ENCODE measurements around the gene UPK1B.

Gene UPK1B

DNA sequence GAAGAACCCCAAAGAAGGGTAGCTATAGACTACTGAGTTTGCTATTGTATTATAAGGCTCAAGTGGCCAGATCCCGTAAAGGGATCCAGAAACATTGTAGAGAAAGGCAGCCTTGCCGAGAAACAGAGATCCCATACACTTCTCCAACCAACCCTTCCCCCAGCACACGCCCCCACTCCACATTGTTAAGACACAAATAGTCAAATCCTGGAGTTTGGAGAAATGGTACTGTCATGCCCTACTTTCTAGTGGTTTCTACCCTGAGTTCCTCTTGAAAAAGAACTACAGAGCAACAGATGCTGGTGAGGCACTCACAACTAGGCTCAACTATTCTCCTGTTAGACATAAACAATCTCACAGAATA is 34.1 kb downstream of the UPK1B start:
- Histone ChIP-seq H3K9me3 (replicated peaks; ENCODE audit: low read length) (no peaks in the 10 kb centered on the region), H3K4me1 (ENCODE audit: control insufficient read depth, insufficient read depth, low read length) (no peaks in the 10 kb centered on the region), H3K4me3 (ENCODE audit: low read length) (no peak overlapping the region), H3K27me3 (ENCODE audit: control insufficient read depth, insufficient read depth, low read length) (no peaks in the 10 kb centered on the region), H3K4me2 (ENCODE audit: low read length) (no peak overlapping the region), H3K36me3 (ENCODE audit: insufficient read depth, low read length) (peaks cover 13% of the 10 kb centered on the region), H3K9ac (ENCODE audit: low read depth, low read length) (no peak overlapping the region)

GRCh38 chr3:119211193-119211592 is 37.8 kb downstream of the UPK1B start:
- Histone ChIP-seq H3K27me3 (ENCODE audit: control insufficient read depth, insufficient read depth, low read length) (no peaks in the 10 kb centered on the region), H3K9me3 (replicated peaks; ENCODE audit: low read length) (no peaks in the 10 kb centered on the region), H3K4me2 (ENCODE audit: low read length) (no peak overlapping the region), H3K9ac (ENCODE audit: low read depth, low read length) (no peak overlapping the region), H3K4me1 (ENCODE audit: control insufficient read depth, insufficient read depth, low read length) (no peaks in the 10 kb centered on the region), H3K36me3 (ENCODE audit: insufficient read depth, low read length) (peaks cover 37% of the 10 kb centered on the region), H3K4me3 (ENCODE audit: low read length) (no peak overlapping the region)

- Histone ChIP-seq H3K9ac (ENCODE audit: low read depth, low read length) (no peak overlapping the region), H3K9me3 (replicated peaks; ENCODE audit: low read length) (no peaks in the 10 kb centered on the region), H3K4me2 (ENCODE audit: low read length) (no peak overlapping the region), H3K36me3 (ENCODE audit: insufficient read depth, low read length) (peaks cover 42% of the 10 kb centered on the region), H3K4me3 (ENCODE audit: low read length) (no peak overlapping the region), H3K4me1 (ENCODE audit: control insufficient read depth, insufficient read depth, low read length) (no peaks in the 10 kb centered on the region), H3K27me3 (ENCODE audit: control insufficient read depth, insufficient read depth, low read length) (no peaks in the 10 kb centered on the region)
Measured at GRCh38 chr3:119211803-119212202, 38.4 kb downstream of the UPK1B start.

- H3K36me3 ChIP-seq (ENCODE audit: insufficient read depth, low read length), result peaks cover 74% of the 10 kb centered on the region
- no peak overlapping the region for H3K9ac ChIP-seq (ENCODE audit: low read depth, low read length)
- no peaks in the 10 kb centered on the region for H3K27me3 ChIP-seq (ENCODE audit: control insufficient read depth, insufficient read depth, low read length)
- H3K9me3 ChIP-seq (replicated peaks; ENCODE audit: low read length), result no peaks in the 10 kb centered on the region
- H3K4me1 ChIP-seq (ENCODE audit: control insufficient read depth, insufficient read depth, low read length), result no peaks in the 10 kb centered on the region
- H3K4me2 ChIP-seq (ENCODE audit: low read length), result no peak overlapping the region
- no peak overlapping the region for H3K4me3 ChIP-seq (ENCODE audit: low read length)
Measured at GRCh38 chr3:119219069-119219468, 45.7 kb downstream of the UPK1B start.

DNA sequence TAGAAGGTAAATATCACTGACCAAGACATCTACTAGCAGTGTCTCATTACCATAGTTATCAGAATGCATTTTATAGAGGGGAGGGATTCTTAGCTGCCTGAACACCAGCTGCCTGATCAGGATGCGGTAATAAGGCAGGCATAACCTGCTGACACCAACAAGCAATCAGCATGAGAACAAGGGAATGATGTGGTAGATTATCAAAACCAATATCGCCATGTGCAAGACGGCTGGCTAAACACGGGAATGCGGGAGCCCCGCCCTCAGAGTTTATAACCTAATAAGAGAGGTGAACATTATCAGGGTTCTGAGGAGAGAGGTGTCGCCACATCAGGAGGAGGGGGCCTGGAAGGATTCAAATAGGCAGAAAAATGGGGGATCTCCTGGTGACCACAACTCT is 46.8 kb downstream of the UPK1B start:
- Histone ChIP-seq H3K4me1 (ENCODE audit: control insufficient read depth, insufficient read depth, low read length) (no peaks in the 10 kb centered on the region), H3K9me3 (replicated peaks; ENCODE audit: low read length) (no peaks in the 10 kb centered on the region), H3K27me3 (ENCODE audit: control insufficient read depth, insufficient read depth, low read length) (no peaks in the 10 kb centered on the region), H3K4me2 (ENCODE audit: low read length) (no peak overlapping the region), H3K36me3 (ENCODE audit: insufficient read depth, low read length) (peaks cover 65% of the 10 kb centered on the region), H3K9ac (ENCODE audit: low read depth, low read length) (no peak overlapping the region), H3K4me3 (ENCODE audit: low read length) (no peak overlapping the region)

GRCh38 chr3:119220970-119221667 is 47.7 kb downstream of the UPK1B start:
- no peak overlapping the region for H3K4me2 ChIP-seq (ENCODE audit: low read length)
- no peak overlapping the region for H3K9ac ChIP-seq (ENCODE audit: low read depth, low read length)
- H3K27me3 ChIP-seq (ENCODE audit: control insufficient read depth, insufficient read depth, low read length), result no peaks in the 10 kb centered on the region
- H3K36me3 ChIP-seq (ENCODE audit: insufficient read depth, low read length), result peaks cover 63% of the 10 kb centered on the region
- no peaks in the 10 kb centered on the region for H3K4me1 ChIP-seq (ENCODE audit: control insufficient read depth, insufficient read depth, low read length)
- H3K4me3 ChIP-seq (ENCODE audit: low read length), result no peak overlapping the region
- H3K9me3 ChIP-seq (replicated peaks; ENCODE audit: low read length), result no peaks in the 10 kb centered on the region

GRCh38 chr3:119221779-119222320 is 48.5 kb downstream of the UPK1B start:
- Histone ChIP-seq H3K9ac (ENCODE audit: low read depth, low read length) (no peak overlapping the region), H3K4me2 (ENCODE audit: low read length) (no peak overlapping the region), H3K36me3 (ENCODE audit: insufficient read depth, low read length) (peaks cover 65% of the 10 kb centered on the region), H3K9me3 (replicated peaks; ENCODE audit: low read length) (no peaks in the 10 kb centered on the region), H3K4me1 (ENCODE audit: control insufficient read depth, insufficient read depth, low read length) (no peaks in the 10 kb centered on the region), H3K27me3 (ENCODE audit: control insufficient read depth, insufficient read depth, low read length) (no peaks in the 10 kb centered on the region), H3K4me3 (ENCODE audit: low read length) (no peak overlapping the region)

DNA sequence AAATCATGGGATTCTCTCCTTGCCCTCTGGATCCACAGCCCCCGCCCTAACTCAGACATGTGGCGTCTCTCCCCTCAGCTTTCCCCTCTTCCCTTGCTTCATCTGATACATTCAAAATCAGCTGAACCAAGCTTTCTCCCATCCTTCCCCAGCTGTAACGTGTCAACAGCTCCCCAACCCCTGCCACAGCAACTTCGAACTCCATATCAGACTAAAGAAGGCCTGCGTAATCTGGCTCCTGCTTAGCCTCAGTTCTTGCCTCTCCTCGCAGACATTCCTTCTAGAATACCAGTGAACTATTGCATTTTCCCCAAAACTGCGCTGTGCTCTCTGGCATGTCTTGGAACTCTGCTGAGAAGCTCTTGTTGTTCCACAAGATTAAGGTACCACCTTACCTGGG is 49.0 kb downstream of the UPK1B start:
- no peaks in the 10 kb centered on the region for H3K27me3 ChIP-seq (ENCODE audit: control insufficient read depth, insufficient read depth, low read length)

GRCh38 chr3:119223511-119223910 is 50.1 kb downstream of the UPK1B start:
- Histone ChIP-seq H3K9ac (ENCODE audit: low read depth, low read length) (no peak overlapping the region), H3K4me1 (ENCODE audit: control insufficient read depth, insufficient read depth, low read length) (no peaks in the 10 kb centered on the region), H3K4me2 (ENCODE audit: low read length) (no peak overlapping the region), H3K9me3 (replicated peaks; ENCODE audit: low read length) (no peaks in the 10 kb centered on the region), H3K4me3 (ENCODE audit: low read length) (no peak overlapping the region), H3K36me3 (ENCODE audit: insufficient read depth, low read length) (peaks cover 58% of the 10 kb centered on the region), H3K27me3 (ENCODE audit: control insufficient read depth, insufficient read depth, low read length) (no peaks in the 10 kb centered on the region)

More for the DNA sequence above, 49.0 kb downstream of the UPK1B start:
- Histone ChIP-seq H3K36me3 (ENCODE audit: insufficient read depth, low read length) (peaks cover 63% of the 10 kb centered on the region), H3K4me3 (ENCODE audit: low read length) (no peak overlapping the region), H3K4me2 (ENCODE audit: low read length) (no peak overlapping the region), H3K4me1 (ENCODE audit: control insufficient read depth, insufficient read depth, low read length) (no peaks in the 10 kb centered on the region), H3K9me3 (replicated peaks; ENCODE audit: low read length) (no peaks in the 10 kb centered on the region), H3K9ac (ENCODE audit: low read depth, low read length) (no peak overlapping the region)

GRCh38 chr3:119225121-119225520 is 51.7 kb downstream of the UPK1B start:
- Histone ChIP-seq H3K36me3 (ENCODE audit: insufficient read depth, low read length) (peaks cover 59% of the 10 kb centered on the region), H3K4me3 (ENCODE audit: low read length) (no peak overlapping the region), H3K4me2 (ENCODE audit: low read length) (no peak overlapping the region), H3K9me3 (replicated peaks; ENCODE audit: low read length) (no peaks in the 10 kb centered on the region), H3K4me1 (ENCODE audit: control insufficient read depth, insufficient read depth, low read length) (no peaks in the 10 kb centered on the region), H3K9ac (ENCODE audit: low read depth, low read length) (no peak overlapping the region), H3K27me3 (ENCODE audit: control insufficient read depth, insufficient read depth, low read length) (no peaks in the 10 kb centered on the region)

DNA sequence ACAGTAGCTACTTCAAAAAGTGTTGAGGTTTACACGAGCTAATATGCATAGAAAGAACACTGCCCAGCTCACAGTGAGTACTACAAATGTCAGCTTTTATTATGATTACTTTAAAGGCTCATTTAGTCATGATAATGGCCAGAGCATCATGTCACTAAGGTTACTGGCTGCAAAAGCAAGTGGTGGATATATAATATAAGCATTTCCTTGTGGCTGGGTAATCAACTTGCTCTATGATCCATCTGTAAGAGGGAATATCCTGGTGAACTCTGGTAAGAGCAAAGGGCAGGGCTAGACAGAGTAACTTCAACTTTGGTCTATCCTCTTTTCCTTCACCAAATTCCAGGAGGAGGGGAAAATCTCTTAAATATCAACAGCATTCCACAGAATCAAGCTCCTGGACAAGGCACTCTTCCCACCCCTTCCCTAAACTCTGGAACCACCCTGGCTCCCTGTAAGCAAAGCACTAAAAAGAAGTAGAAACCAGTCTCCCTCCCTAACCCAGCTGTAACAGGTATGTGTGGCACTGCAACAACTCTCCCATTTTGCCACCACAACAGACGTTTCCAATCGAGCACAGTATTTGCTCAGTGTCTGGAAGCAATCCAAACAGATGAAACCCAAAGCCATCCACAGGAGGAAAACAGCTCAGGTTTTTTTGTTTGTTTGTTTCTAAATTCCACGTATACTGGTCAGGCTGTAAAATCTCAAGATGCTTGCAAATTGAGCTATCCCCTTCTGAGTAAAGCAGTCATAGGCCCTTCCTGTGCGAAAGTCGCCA is 53.9 kb downstream of the UPK1B start:
- no peak overlapping the region for H3K9ac ChIP-seq (ENCODE audit: low read depth, low read length)
- H3K4me2 ChIP-seq (ENCODE audit: low read length), result no peak overlapping the region
- H3K27me3 ChIP-seq (ENCODE audit: control insufficient read depth, insufficient read depth, low read length), result no peaks in the 10 kb centered on the region
- no peaks in the 10 kb centered on the region for H3K9me3 ChIP-seq (replicated peaks; ENCODE audit: low read length)
- H3K4me3 ChIP-seq (ENCODE audit: low read length), result no peak overlapping the region
- peaks cover 57% of the 10 kb centered on the region for H3K36me3 ChIP-seq (ENCODE audit: insufficient read depth, low read length)
- no peaks in the 10 kb centered on the region for H3K4me1 ChIP-seq (ENCODE audit: control insufficient read depth, insufficient read depth, low read length)
